ENCODE results near the gene EEF1G. TPM values are rescaled to one million over a fixed set of nuclear protein-coding genes. Genes with fewer than 3 reads are reported as not detected.

Gene EEF1G
- total and polyA plus RNA-seq, 2 of the 13 experiments (the other 11 are each of a cell fraction or from before 2014, with no cell fraction given) = 1,787 to 2,144 TPM

GRCh38 chr11:62573592-62574362 is at the start of gene EEF1G (continued):
- TF ChIP-seq ZNF687 (CRISPR knock-in tag; IDR thresholded peaks at IDR 0.05) = peak; percentile 75
- TF ChIP-seq MXD1 (CRISPR knock-in tag; IDR thresholded peaks at IDR 0.05) = peak; percentile 30; the same call in 1 of the 2 replicates
- peak; percentile 75; the same call in 1 of the 2 replicates for TF ChIP-seq EED (CRISPR knock-in tag; IDR thresholded peaks at IDR 0.05)
- peak; percentile 32 for TF ChIP-seq ZEB1 (IDR thresholded peaks at IDR 0.05; ENCODE audit: insufficient replicate concordance, low read depth)
- peak; percentile 82 for TF ChIP-seq GATAD1 (CRISPR knock-in tag; IDR thresholded peaks at IDR 0.05)
- peak; percentile 32; the same call in 1 of the 2 replicates for TF ChIP-seq ZSCAN9 (CRISPR knock-in tag; IDR thresholded peaks at IDR 0.05; ENCODE audit: borderline replicate concordance)
- 0 out of 2 replicates have a peak, but pooled peaks have one; percentile 16 for TF ChIP-seq ZNF691 (CRISPR knock-in tag; IDR thresholded peaks at IDR 0.05; ENCODE audit: borderline replicate concordance, low read depth)
- TF ChIP-seq AKAP8 (CRISPR knock-in tag; IDR thresholded peaks at IDR 0.05) = 0 out of 2 replicates have a peak, but pooled peaks have one; percentile 16
- TF ChIP-seq SALL1 (CRISPR knock-in tag; IDR thresholded peaks at IDR 0.05) = peak; percentile 66
- peak; percentile 24 for TF ChIP-seq ZNF772 (CRISPR knock-in tag; IDR thresholded peaks at IDR 0.05)
- 0 out of 2 replicates have a peak, but pooled peaks have one; percentile 77 for TF ChIP-seq ZNF614 (CRISPR knock-in tag; IDR thresholded peaks at IDR 0.05; ENCODE audit: borderline replicate concordance)
- TF ChIP-seq RFX5 (IDR thresholded peaks at IDR 0.05; ENCODE audit: low read depth, low read length) = 0 out of 2 replicates have a peak, but pooled peaks have one; percentile 11
- 0 out of 2 replicates have a peak, but pooled peaks have one; percentile 20 for TF ChIP-seq RELA (CRISPR knock-in tag; IDR thresholded peaks at IDR 0.05)
- TF ChIP-seq ZNF572 (CRISPR knock-in tag; IDR thresholded peaks at IDR 0.05) = 0 out of 2 replicates have a peak, but pooled peaks have one; percentile 32
- TF ChIP-seq, protein P1, sequence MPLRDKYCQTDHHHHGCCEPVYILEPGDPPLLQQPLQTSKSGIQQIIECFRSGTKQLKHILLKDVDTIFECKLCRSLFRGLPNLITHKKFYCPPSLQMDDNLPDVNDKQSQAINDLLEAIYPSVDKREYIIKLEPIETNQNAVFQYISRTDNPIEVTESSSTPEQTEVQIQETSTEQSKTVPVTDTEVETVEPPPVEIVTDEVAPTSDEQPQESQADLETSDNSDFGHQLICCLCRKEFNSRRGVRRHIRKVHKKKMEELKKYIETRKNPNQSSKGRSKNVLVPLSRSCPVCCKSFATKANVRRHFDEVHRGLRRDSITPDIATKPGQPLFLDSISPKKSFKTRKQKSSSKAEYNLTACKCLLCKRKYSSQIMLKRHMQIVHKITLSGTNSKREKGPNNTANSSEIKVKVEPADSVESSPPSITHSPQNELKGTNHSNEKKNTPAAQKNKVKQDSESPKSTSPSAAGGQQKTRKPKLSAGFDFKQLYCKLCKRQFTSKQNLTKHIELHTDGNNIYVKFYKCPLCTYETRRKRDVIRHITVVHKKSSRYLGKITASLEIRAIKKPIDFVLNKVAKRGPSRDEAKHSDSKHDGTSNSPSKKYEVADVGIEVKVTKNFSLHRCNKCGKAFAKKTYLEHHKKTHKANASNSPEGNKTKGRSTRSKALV (CRISPR knock-in tag; IDR thresholded peaks at IDR 0.05) = peak; percentile 35; the same call in 1 of the 2 replicates
- no peak for TF ChIP-seq JUN (CRISPR knock-in tag; IDR thresholded peaks at IDR 0.05)
- peak; percentile 80 for TF ChIP-seq TBX2 (CRISPR knock-in tag; IDR thresholded peaks at IDR 0.05; ENCODE audit: borderline replicate concordance)
- peak; percentile 98 for TF ChIP-seq TAF1 (CRISPR knock-in tag; IDR thresholded peaks at IDR 0.05)
- no peak for TF ChIP-seq POGZ (CRISPR knock-in tag; IDR thresholded peaks at IDR 0.05)
- no peak for TF ChIP-seq ARNT (IDR thresholded peaks at IDR 0.05)
- TF ChIP-seq ZNF275 (CRISPR knock-in tag; IDR thresholded peaks at IDR 0.05; ENCODE audit: borderline replicate concordance) = peak; percentile 5

Measured in HepG2 (cell line).